Activated T-cell treated with anti-CD3 and anti-CD28 coated beads for 24 hours (primary cell): ENCODE results near the gene NEURL1B.
"Not testable (repeated sequence)": the region's sequence is repeated elsewhere in the genome, so short reads cannot be mapped to it uniquely, and the experiment has no call there.

ENCODE experiments used
- DNase-seq: peaks from one replicate; pipeline ENCODE4 v3.0.0-alpha.2; 2020; ENCODE audit warnings: low read depth

The NEURL1B gene

GRCh38 chr5:172695232-172696054 is 54.4 kb downstream of the NEURL1B start:
- no peak for DNase-seq

- DNase-seq = no peak
These were observed 55.2 kb downstream of the NEURL1B start for GRCh38 chr5:172696171-172696849.

- peak; percentile 78 for DNase-seq
These were observed 56.4 kb downstream of the NEURL1B start for GRCh38 chr5:172697123-172698121.

GRCh38 chr5:172699423-172699822 is 58.4 kb downstream of the NEURL1B start:
- no peak for DNase-seq

- DNase-seq = no peak
These were observed 58.9 kb downstream of the NEURL1B start for GRCh38 chr5:172699999-172700364.

GRCh38 chr5:172700365-172701290 is 59.6 kb downstream of the NEURL1B start:
- no peak for DNase-seq

- DNase-seq = no peak
These were observed 60.2 kb downstream of the NEURL1B start for GRCh38 chr5:172701291-172701656.

GRCh38 chr5:172703952-172704351 is 62.9 kb downstream of the NEURL1B start:
- DNase-seq = no peak

- no peak for DNase-seq
These were observed 64.6 kb downstream of the NEURL1B start for GRCh38 chr5:172705576-172706084.

- no peak for DNase-seq
These were observed 65.7 kb downstream of the NEURL1B start for GRCh38 chr5:172706796-172707195.

GRCh38 chr5:172707285-172708182 is 66.5 kb downstream of the NEURL1B start:
- no peak for DNase-seq

- no peak for DNase-seq
These were observed 67.1 kb downstream of the NEURL1B start for GRCh38 chr5:172708183-172708505.

GRCh38 chr5:172710676-172711075 is 69.6 kb downstream of the NEURL1B start:
- no peak for DNase-seq

GRCh38 chr5:172711321-172711861 is 70.3 kb downstream of the NEURL1B start:
- not testable (repeated sequence) for DNase-seq

- DNase-seq = no peak
These were observed 71.5 kb downstream of the NEURL1B start for GRCh38 chr5:172712610-172713009.

GRCh38 chr5:172713113-172713808 is 72.2 kb downstream of the NEURL1B start:
- DNase-seq = peak; percentile 52

GRCh38 chr5:172713809-172714490 is 72.9 kb downstream of the NEURL1B start:
- DNase-seq = no peak
